AG10803 (cell line): ENCODE measurements around the gene CYCS.
"Not testable (repeated sequence)": the region's sequence is repeated elsewhere in the genome, so short reads cannot be mapped to it uniquely, and the experiment has no call there.

Experiments used
- DNase-seq: peaks from one replicate; pipeline ENCODE4 v3.0.0; 2010; ENCODE audit warnings: low read depth
- H3K4me3 ChIP-seq: 2 replicates; pipeline ENCODE4 v1.5.1; 2011; ENCODE audit warnings: mild to moderate bottlenecking, low read length, control low read depth
- CTCF ChIP-seq: conservative IDR thresholded peaks from 2 replicates; pipeline ENCODE4 v1.5.1; 2011; ENCODE audit warnings: mild to moderate bottlenecking, low read length, control low read depth, inconsistent platforms

Gene CYCS

GRCh38 chr7:25118048-25118753 is 6.9 kb downstream of the CYCS start:
- no peak overlapping the region for H3K4me3 ChIP-seq
- no peak for DNase-seq
- TF ChIP-seq CTCF, result no peak

GRCh38 chr7:25117226-25118047 is 7.6 kb downstream of the CYCS start:
- no peak for DNase-seq
- no peak overlapping the region for H3K4me3 ChIP-seq
- TF ChIP-seq CTCF, result no peak

- no peak for TF ChIP-seq CTCF
- no peak overlapping the region for H3K4me3 ChIP-seq
- DNase-seq, result no peak
Measured at GRCh38 chr7:25116621-25117020, 8.4 kb downstream of the CYCS start.

GRCh38 chr7:25110514-25110913 is 14.5 kb downstream of the CYCS start:
- DNase-seq, H3K4me3 ChIP-seq: not testable (repeated sequence)

GRCh38 chr7:25109276-25109675 is 15.8 kb downstream of the CYCS start:
- H3K4me3 ChIP-seq, result no peak overlapping the region
- DNase-seq, result no peak
- no peak for TF ChIP-seq CTCF

- H3K4me3 ChIP-seq, result no peak overlapping the region
- no peak for DNase-seq
- no peak for TF ChIP-seq CTCF
Measured at GRCh38 chr7:25105911-25106310, 19.1 kb downstream of the CYCS start.

- no peak overlapping the region for H3K4me3 ChIP-seq
- no peak for DNase-seq
- TF ChIP-seq CTCF, result no peak
Measured at GRCh38 chr7:25103773-25104172, 21.3 kb downstream of the CYCS start.
